HCT116 (cell line): ENCODE data around the gene FAM50A. TPM values are rescaled to one million over a fixed set of nuclear protein-coding genes. Genes with fewer than 3 reads are reported as not detected.

Experiments used
- ATAC-seq: fragments of 200-7000 bp; cut with Tn5 transposase; 2 replicates; pipeline ENCODE4 v1.9.1; 2020; ENCODE audit warnings: mild to moderate bottlenecking, moderate library complexity
- BruUV-seq: library from RNA; stranded (reverse); fragments of 400-500 nt; replicated peaks from 2 replicates; lab custom pipeline; 2021; lab: Mats Ljungman, UMichigan
- CTCF ChIA-PET: fragments of 300-600 bp; sonication (Branson Sonifier 250); formaldehyde crosslinking; loops from one replicate; lab custom pipeline; 2021; ENCODE audit warnings: antibody characterized with exemption; lab: Charles Lee
- POLR2A ChIA-PET: fragments of 300-600, 350-600 bp; sonication (Branson Sonifier 250); formaldehyde crosslinking; loops from one replicate; lab custom pipeline; 2021; ENCODE audit warnings: antibody characterized with exemption; lab: Charles Lee
- RAD21 ChIA-PET, 2 experiments: fragments of 300-600 bp; sonication (Branson Sonifier 250); formaldehyde crosslinking; loops; one replicate each; lab custom pipeline; 2023; ENCODE audit warnings: low total read pairs in 2 of 2; ENCODE audit not compliant: uncharacterized antibody in 2 of 2, unreplicated experiment in 2 of 2, low non-redundant PET in 1 of 2; lab: Charles Lee
- DNase-seq: peaks from one replicate; pipeline ENCODE4 v3.0.0-alpha.2; 2010; ENCODE audit warnings: low read depth, low spot score
- H2AFZ ChIP-seq: fragments of 200-600 bp; shearing (Covaris generic), sonication (generic); 2 replicates; pipeline ENCODE4 v1.6.1; 2017; ENCODE audit warnings: low read depth, mixed run types, mixed read lengths, antibody characterized with exemption, low read length; ENCODE audit not compliant: poor library complexity, severe bottlenecking
- H3K27ac ChIP-seq: 2 replicates; pipeline ENCODE4 v1.5.1; 2012; ENCODE audit warnings: low read depth, low read length
- H3K27me3 ChIP-seq: fragments of 200-600 bp; sonication (generic); 2 replicates; pipeline ENCODE4 v1.6.1; 2016; ENCODE audit warnings: mixed run types, low read length, mixed read lengths; ENCODE audit not compliant: insufficient read depth
- H3K36me3 ChIP-seq, 2 experiments: fragments of 200-500 bp in 1 of 2; fragments of 200-600 bp in 1 of 2; sonication (Bioruptor generic) in 1 of 2; sonication (generic) in 1 of 2; 2 replicates each; pipeline versions ENCODE4 v1.5.1 to v1.6.1; 2014 to 2016; ENCODE audit warnings: low read length in 2 of 2, inconsistent platforms in 1 of 2, mixed read lengths in 1 of 2, mixed run types in 1 of 2; ENCODE audit not compliant: insufficient read depth in 2 of 2, control insufficient read depth in 1 of 2
- H3K4me1 ChIP-seq, 2 experiments: fragments of 200-600 bp in 1 of 2; sonication (generic) in 1 of 2; 2 replicates each; pipeline versions ENCODE4 v1.5.1 to v1.6.1; 2012 to 2017; ENCODE audit warnings: low read length in 2 of 2, inconsistent platforms in 1 of 2, mild to moderate bottlenecking in 1 of 2, mixed read lengths in 1 of 2, mixed run types in 1 of 2, moderate library complexity in 1 of 2; ENCODE audit not compliant: insufficient read depth in 2 of 2, control insufficient read depth in 1 of 2
- H3K4me2 ChIP-seq: fragments of 200-600 bp; sonication (generic); 2 replicates; pipeline ENCODE4 v1.6.1; 2017; ENCODE audit warnings: mixed run types, low read length, mixed read lengths
- H3K4me3 ChIP-seq, 2 experiments: fragments of 200-600 bp in 1 of 2; sonication (generic) in 1 of 2; replicated peaks in 1 of 2; 2 replicates each; pipeline ENCODE4 v1.5.1; 2011 to 2016; ENCODE audit warnings: low read length in 2 of 2, control low read depth in 1 of 2, low read depth in 1 of 2, mild to moderate bottlenecking in 1 of 2, mixed read lengths in 1 of 2, mixed run types in 1 of 2
- H3K79me2 ChIP-seq: fragments of 200-600 bp; sonication (generic); 2 replicates; pipeline ENCODE4 v1.6.1; 2017; ENCODE audit warnings: mild to moderate bottlenecking, mixed run types, low read length, moderate library complexity, mixed read lengths; ENCODE audit not compliant: insufficient read depth
- H3K9ac ChIP-seq: fragments of 200-600 bp; sonication (generic); 2 replicates; pipeline ENCODE4 v1.6.1; 2016; ENCODE audit warnings: low read length, mixed read lengths
- H3K9me2 ChIP-seq: fragments of 200-600 bp; sonication (generic), shearing (Covaris generic); 2 replicates; pipeline ENCODE4 v1.6.1; 2017; ENCODE audit warnings: mixed run types, mild to moderate bottlenecking, moderate library complexity; ENCODE audit not compliant: insufficient read depth
- H3K9me3 ChIP-seq, 2 experiments: fragments of 200-500 bp in 1 of 2; fragments of 200-600 bp in 1 of 2; sonication (Bioruptor generic) in 1 of 2; sonication (generic) in 1 of 2; 2 replicates each; pipeline ENCODE4 v1.6.1; 2014 to 2017; ENCODE audit warnings: low read length in 2 of 2, mixed read lengths in 2 of 2, inconsistent platforms in 1 of 2, low read depth in 1 of 2, mild to moderate bottlenecking in 1 of 2, mixed run types in 1 of 2, moderate library complexity in 1 of 2; ENCODE audit not compliant: control insufficient read depth in 1 of 2, insufficient read depth in 1 of 2
- H4K20me1 ChIP-seq: fragments of 200-600 bp; sonication (generic), shearing (Covaris generic); 2 replicates; pipeline ENCODE4 v1.6.1; 2017; ENCODE audit warnings: mixed run types, mild to moderate bottlenecking, moderate library complexity; ENCODE audit not compliant: insufficient read depth
- ATF3 ChIP-seq: IDR thresholded peaks from 2 replicates; pipeline ENCODE4 v1.6.1; 2012
- EGR1 ChIP-seq: IDR thresholded peaks from 2 replicates; pipeline ENCODE4 v1.6.1; 2012; ENCODE audit warnings: low read depth
- EZH2 ChIP-seq: fragments of 200-600 bp; sonication (generic); IDR thresholded peaks from 2 replicates; pipeline ENCODE4 v1.6.1; 2017; ENCODE audit warnings: antibody characterized with exemption, mixed run types
- EZH2phosphoT487 ChIP-seq: fragments of 200-600 bp; IDR thresholded peaks from 2 replicates; pipeline ENCODE4 v1.6.1; 2018; ENCODE audit warnings: antibody characterized with exemption, borderline replicate concordance
- JUND ChIP-seq: IDR thresholded peaks from 2 replicates; pipeline ENCODE4 v1.6.1; 2012
- MAX ChIP-seq: IDR thresholded peaks from 2 replicates; pipeline ENCODE4 v1.6.1; 2012
- POLR2A ChIP-seq: IDR thresholded peaks from 2 replicates; pipeline ENCODE4 v1.7.0; 2011; ENCODE audit warnings: borderline replicate concordance; ENCODE audit not compliant: insufficient read depth, insufficient read length; ENCODE audit errors: extremely low read depth
- POLR2AphosphoS5 ChIP-seq: IDR thresholded peaks from 2 replicates; pipeline ENCODE4 v1.6.1; 2011; ENCODE audit warnings: mild to moderate bottlenecking, low read depth, low read length, moderate library complexity
- REST ChIP-seq: IDR thresholded peaks from 2 replicates; pipeline ENCODE4 v1.6.1; 2012; ENCODE audit warnings: low read depth
- SRF ChIP-seq: IDR thresholded peaks from 2 replicates; pipeline ENCODE4 v1.6.1; 2012; ENCODE audit warnings: low read depth
- YY1 ChIP-seq: IDR thresholded peaks from 2 replicates; pipeline ENCODE4 v1.6.1; 2011; ENCODE audit warnings: low read length, low read depth, moderate library complexity, mild to moderate bottlenecking; ENCODE audit not compliant: insufficient replicate concordance; ENCODE audit errors: extremely low read depth
- ZBTB33 ChIP-seq: IDR thresholded peaks from 2 replicates; pipeline ENCODE4 v1.6.1; 2011; ENCODE audit warnings: mild to moderate bottlenecking, low read length, moderate library complexity; ENCODE audit not compliant: insufficient replicate concordance; ENCODE audit errors: extremely low read depth
- ZFX ChIP-seq: fragments of 450-650 bp; IDR thresholded peaks from 2 replicates; pipeline ENCODE4 v1.6.1; 2017
- ZNF274 ChIP-seq: fragments of 200-500 bp; sonication (Bioruptor generic); IDR thresholded peaks from 2 replicates; pipeline ENCODE4 v1.6.1; 2014; ENCODE audit warnings: mild to moderate bottlenecking, low read depth, low read length, inconsistent platforms
- intact Hi-C: fragments of 100-400 bp; cut with micrococcal nuclease; formaldehyde crosslinking; loops from 2 replicates; pipeline ENCODE4 v1.10.0; 2022
- total RNA-seq: library from RNA; stranded (reverse); gene quantifications from one replicate; pipeline ENCODE4 v1.2.1, GENCODE V29; 2021; ENCODE audit not compliant: unreplicated experiment

Gene FAM50A
- total RNA-seq, 1 experiment from 2014 or later = 46.5 TPM

GRCh38 chrX:154417157-154417556, 26.8 kb upstream of the FAM50A start:
- H3K9me3 ChIP-seq = no peaks in the 10 kb centered on the region
- H3K9me2 ChIP-seq = no peaks in the 10 kb centered on the region
- no peak overlapping the region for H3K4me3 ChIP-seq
- H3K9ac ChIP-seq = no peak overlapping the region
- no peaks in the 10 kb centered on the region for H3K79me2 ChIP-seq
- no peaks in the 10 kb centered on the region for H4K20me1 ChIP-seq
- no TSS peak for BruUV-seq
- H3K36me3 ChIP-seq = no peaks in the 10 kb centered on the region
- TF ChIP-seq MAX = no peak
- TF ChIP-seq ZNF274 = no peak
- no peak for TF ChIP-seq EZH2
- no peak for TF ChIP-seq POLR2A
- no peak for TF ChIP-seq EGR1
- TF ChIP-seq EZH2phosphoT487 = no peak
- no peak for TF ChIP-seq YY1
- TF ChIP-seq ATF3 = no peak
- TF ChIP-seq JUND = no peak
- no peak for TF ChIP-seq REST
- no peak for TF ChIP-seq POLR2AphosphoS5
- TF ChIP-seq SRF = no peak
- TF ChIP-seq ZFX = no peak
- TF ChIP-seq ZBTB33 = no peak
- TF ChIP-seq, all 23 proteins: peak for 0
- Histone ChIP-seq H3K4me2 (no peak overlapping the region), H3K27me3 (no peaks in the 10 kb centered on the region), H2AFZ (no peak overlapping the region), H3K27ac (no peak overlapping the region), H3K4me1 (peaks cover 8 to 13% of the 10 kb centered on the region in 2 experiments)
- intact Hi-C loops = no loop called here
- POLR2A ChIA-PET = no interaction called here
- ATAC-seq (no peak), DNase-seq (no peak)
- RAD21 ChIA-PET = no interaction called here
- CTCF ChIA-PET = no interaction called here
